Stimulated activated CD4-positive, alpha-beta T cell treated with anti-CD3 and anti-CD28 coated beads, Interleukin-2, amount 100 ng/mL, for 4 hours (primary cell): Measurements from ENCODE around the gene SH3GL1.
A peak's percentile ranks its signal among the peaks of the same experiment; 100 is the strongest.

Experiments
- DNase-seq: peaks from one replicate; pipeline ENCODE4 v3.0.0-alpha.2; 2020; ENCODE audit warnings: low read depth

SH3GL1 gene

GRCh38 chr19:4400135-4400936 is at the start of gene SH3GL1:
TSS of gene SH3GL1 (minus strand) at chr19:4400547. CDS start at chr19:4400368, 179 bp downstream.
- peak; percentile 88 for DNase-seq

- DNase-seq, result no peak
These were observed 49.3 kb upstream of the SH3GL1 start for GRCh38 chr19:4449639-4450028.

- DNase-seq, result no peak
These were observed 48.8 kb upstream of the SH3GL1 start for GRCh38 chr19:4449022-4449638.

GRCh38 chr19:4448147-4448985 is 48.0 kb upstream of the SH3GL1 start:
- DNase-seq, result no peak

GRCh38 chr19:4447327-4448146 is 47.2 kb upstream of the SH3GL1 start:
- no peak for DNase-seq

GRCh38 chr19:4446704-4447200 is 46.4 kb upstream of the SH3GL1 start:
- DNase-seq, result no peak

- DNase-seq, result no peak
These were observed 45.8 kb upstream of the SH3GL1 start for GRCh38 chr19:4445963-4446703.

GRCh38 chr19:4444765-4445741 is 44.7 kb upstream of the SH3GL1 start:
- no peak for DNase-seq

- no peak for DNase-seq
These were observed 43.8 kb upstream of the SH3GL1 start for GRCh38 chr19:4443966-4444764.

- no peak for DNase-seq
These were observed 42.8 kb upstream of the SH3GL1 start for GRCh38 chr19:4443188-4443587.

- DNase-seq, result no peak
These were observed 42.4 kb upstream of the SH3GL1 start for GRCh38 chr19:4442819-4443146.

GRCh38 chr19:4441994-4442818 is 41.9 kb upstream of the SH3GL1 start:
- no peak for DNase-seq

GRCh38 chr19:4439243-4439642 is 38.9 kb upstream of the SH3GL1 start:
- DNase-seq, result no peak

- DNase-seq, result no peak
These were observed 36.8 kb upstream of the SH3GL1 start for GRCh38 chr19:4437103-4437502.

- DNase-seq, result no peak
These were observed 35.9 kb upstream of the SH3GL1 start for GRCh38 chr19:4436231-4436630.

- no peak for DNase-seq
These were observed 34.0 kb upstream of the SH3GL1 start for GRCh38 chr19:4434391-4434790.

- no peak for DNase-seq
These were observed 32.7 kb upstream of the SH3GL1 start for GRCh38 chr19:4432918-4433506.
